Sigmoid colon (tissue), 4 donors: ENCODE measurements around the gene COPS3.

Experiments used
- POLR2A ChIP-seq, 2 donors: fragments of 450-650 bp; IDR thresholded peaks; one replicate each; pipeline ENCODE4 v1.6.1; 2016; ENCODE audit warnings: antibody characterized with exemption in 2 of 2, mild to moderate bottlenecking in 2 of 2, moderate library complexity in 2 of 2
- POLR2AphosphoS5 ChIP-seq, 4 donors: sonication (generic); formaldehyde crosslinking; IDR thresholded peaks; one replicate each; pipeline ENCODE4 v1.6.1; 2017; ENCODE audit warnings: antibody characterized with exemption in 4 of 4
- TF ChIP-seq, protein P1 (sequence below), 4 experiments: fragments of 450-650 bp in 3 of 4; fragments of 200-600 bp in 1 of 4; IDR thresholded peaks; one replicate each; pipeline ENCODE4 v1.5.1; 2016 to 2019; ENCODE audit warnings: antibody characterized with exemption in 4 of 4, mild to moderate bottlenecking in 3 of 4, moderate library complexity in 2 of 4

DNA sequence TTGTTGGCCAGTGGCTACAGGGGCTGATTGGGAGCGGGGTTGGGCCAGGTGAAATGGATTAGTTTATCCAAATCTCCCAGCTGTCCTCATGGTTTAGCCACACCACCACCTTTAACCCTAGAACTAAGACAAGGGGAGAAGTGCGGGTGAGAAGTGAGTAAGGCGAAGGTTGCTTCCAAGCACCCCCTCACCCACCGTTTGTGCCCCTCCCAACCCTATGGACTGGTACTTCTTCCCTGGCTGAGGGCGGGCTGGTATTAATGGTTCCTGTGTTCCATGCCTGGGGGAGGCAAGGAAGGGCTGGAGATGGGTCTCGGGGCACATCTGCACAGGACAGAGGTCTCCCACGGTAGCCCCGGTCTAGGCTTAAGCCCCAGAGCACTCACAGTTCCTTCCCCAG lies 47.2 kb upstream of the COPS3 start:
- TF ChIP-seq, protein P1, sequence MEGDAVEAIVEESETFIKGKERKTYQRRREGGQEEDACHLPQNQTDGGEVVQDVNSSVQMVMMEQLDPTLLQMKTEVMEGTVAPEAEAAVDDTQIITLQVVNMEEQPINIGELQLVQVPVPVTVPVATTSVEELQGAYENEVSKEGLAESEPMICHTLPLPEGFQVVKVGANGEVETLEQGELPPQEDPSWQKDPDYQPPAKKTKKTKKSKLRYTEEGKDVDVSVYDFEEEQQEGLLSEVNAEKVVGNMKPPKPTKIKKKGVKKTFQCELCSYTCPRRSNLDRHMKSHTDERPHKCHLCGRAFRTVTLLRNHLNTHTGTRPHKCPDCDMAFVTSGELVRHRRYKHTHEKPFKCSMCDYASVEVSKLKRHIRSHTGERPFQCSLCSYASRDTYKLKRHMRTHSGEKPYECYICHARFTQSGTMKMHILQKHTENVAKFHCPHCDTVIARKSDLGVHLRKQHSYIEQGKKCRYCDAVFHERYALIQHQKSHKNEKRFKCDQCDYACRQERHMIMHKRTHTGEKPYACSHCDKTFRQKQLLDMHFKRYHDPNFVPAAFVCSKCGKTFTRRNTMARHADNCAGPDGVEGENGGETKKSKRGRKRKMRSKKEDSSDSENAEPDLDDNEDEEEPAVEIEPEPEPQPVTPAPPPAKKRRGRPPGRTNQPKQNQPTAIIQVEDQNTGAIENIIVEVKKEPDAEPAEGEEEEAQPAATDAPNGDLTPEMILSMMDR (IDR thresholded peaks at IDR 0.05), result no peak
- no peak for TF ChIP-seq POLR2A (IDR thresholded peaks at IDR 0.05)
- no peak for TF ChIP-seq POLR2AphosphoS5 (IDR thresholded peaks at IDR 0.05)
